ENCODE results near the gene DFFB.

DFFB gene

GRCh38 chr1:3876716-3877115 is 19.4 kb downstream of the DFFB start:
- DNase-seq = no peak

DNA sequence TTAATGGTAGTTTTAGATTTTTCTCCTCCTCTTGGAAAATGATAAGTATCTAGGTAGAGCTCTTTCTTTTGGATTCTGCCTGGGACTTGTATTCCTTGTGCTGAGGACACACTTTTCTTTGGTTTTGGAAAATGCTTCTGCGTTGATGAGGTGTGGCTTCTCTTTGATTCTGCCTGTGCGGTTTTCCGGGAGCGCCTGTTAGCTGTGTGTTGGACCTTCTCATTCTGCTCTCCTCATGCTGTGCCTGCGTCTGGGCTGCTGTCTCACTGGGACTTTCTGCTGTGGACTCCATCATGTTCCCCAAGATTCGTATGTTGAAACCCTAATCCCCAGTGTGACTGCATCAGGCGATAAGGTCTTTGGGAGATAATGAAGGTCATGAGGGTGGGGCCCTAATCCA is 21.8 kb downstream of the DFFB start:
- no peak for DNase-seq

- no peak for DNase-seq
Measured at GRCh38 chr1:3879787-3880428, 22.6 kb downstream of the DFFB start.

DNA sequence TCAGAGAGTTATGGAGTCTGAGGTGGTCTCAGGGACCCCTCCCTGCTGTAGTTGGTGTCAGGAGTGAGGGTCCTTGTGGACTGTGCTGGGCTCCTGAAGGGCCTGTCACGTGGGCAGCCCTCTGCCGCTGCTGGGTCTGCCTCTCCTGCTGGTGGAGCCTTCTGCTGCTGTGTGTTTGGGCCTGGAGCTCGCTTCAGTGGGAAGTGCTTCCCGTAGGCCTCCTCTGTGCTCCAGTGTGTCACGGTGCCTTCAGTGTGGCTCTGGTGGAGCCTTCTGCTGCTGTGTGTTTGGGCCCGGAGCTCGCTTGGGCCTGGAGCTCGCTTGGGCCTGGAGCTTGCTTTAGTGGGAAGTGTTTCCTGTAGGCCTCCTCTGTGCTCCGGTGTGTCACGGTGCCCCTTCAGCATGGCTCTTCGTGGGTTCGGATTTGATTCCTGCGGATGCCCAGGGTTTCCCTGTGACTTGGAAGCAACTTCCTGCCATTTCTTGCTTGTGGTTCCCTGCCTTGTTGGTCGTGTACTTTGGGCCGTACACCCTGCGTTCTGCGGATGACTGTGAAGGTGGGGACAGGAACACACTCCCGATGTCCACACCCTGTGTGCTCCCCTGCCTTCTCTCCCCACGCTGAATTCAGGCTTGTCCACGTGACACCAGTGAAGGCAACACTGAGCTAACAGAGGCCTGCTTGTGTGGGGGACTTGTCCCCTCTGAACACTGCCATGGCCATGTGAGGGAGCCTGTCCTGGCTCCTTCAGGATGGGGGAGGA is 23.3 kb downstream of the DFFB start:
- DNase-seq = no peak

- DNase-seq = no peak
Measured at GRCh38 chr1:3881193-3881480, 23.9 kb downstream of the DFFB start.

DNA sequence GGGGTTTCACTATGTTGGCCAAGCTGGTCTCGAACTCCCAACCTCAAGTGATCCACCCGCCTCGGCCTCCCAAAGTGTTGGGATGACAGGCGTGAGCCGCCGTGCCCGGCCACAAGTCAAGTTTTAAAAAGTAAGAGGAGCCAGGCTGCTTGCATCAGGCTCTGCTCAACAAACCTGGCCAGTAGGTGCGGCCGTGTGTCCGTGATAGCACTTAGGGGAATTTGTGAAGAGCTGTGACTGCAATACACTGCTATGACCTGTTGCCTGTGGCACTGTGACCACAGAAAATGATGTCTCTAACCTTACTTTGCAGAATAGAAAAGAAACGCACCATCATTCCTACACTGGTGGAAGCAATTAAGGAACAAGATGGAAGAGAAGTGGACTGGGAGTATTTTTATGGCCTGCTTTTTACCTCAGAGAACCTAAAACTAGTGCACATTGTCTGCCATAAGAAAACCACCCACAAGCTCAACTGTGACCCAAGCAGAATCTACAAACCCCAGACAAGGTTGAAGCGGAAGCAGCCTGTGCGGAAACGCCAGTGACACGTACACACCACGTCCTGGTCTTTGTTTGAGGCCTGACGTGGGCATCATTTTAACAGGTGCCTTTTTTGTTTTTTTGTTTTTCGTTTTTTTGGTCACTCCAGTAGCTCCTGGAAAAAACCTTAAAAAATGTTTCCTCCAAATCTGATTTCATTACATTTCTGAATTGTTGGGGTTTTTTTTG is 26.1 kb downstream of the DFFB start:
- no peak for DNase-seq

DNA sequence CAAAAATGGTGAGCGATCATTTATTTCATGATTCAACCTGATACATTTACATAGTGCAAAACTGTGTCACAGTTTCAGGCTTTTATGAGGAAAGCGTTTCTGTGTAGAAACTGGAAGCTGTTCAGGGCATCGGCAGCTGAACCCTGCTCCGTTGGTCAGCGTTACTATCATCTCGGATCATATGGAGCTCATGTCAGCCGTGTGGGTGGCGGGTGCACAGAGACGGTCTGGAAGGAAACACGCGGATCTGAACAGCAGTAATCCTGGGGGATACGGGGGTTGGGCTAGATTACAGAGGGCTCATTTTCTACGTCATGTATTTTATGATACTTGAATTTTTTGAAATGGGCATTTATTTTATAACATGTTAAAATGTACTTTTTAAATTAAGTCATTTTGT is 27.7 kb downstream of the DFFB start:
- DNase-seq = no peak

GRCh38 chr1:3885611-3886010 is 28.3 kb downstream of the DFFB start:
- DNase-seq = no peak

GRCh38 chr1:3886106-3886670 is 28.9 kb downstream of the DFFB start:
- no peak for DNase-seq

DNA sequence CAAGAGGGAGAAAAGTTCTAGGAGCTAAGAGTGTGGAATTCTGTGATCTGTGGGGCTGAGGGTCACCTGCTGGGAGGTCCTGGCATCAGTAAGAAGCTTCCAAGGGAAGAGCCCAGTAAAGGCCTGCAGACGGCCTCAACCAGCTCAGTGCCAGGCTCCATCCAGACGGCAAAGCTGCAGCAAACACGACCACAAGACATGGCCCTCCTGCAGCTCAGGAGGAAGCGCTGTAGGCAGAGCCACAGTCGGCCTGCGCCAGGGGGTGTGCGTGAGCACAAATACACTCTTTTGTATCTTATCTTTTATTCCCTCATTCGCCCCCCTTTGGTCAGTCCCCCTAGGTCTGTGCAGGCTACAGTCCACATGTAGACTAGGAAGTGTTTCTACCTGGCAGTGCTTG is 29.4 kb downstream of the DFFB start:
- no peak for DNase-seq

- no peak for DNase-seq
Measured at GRCh38 chr1:3888301-3888700, 31.0 kb downstream of the DFFB start.

DNA sequence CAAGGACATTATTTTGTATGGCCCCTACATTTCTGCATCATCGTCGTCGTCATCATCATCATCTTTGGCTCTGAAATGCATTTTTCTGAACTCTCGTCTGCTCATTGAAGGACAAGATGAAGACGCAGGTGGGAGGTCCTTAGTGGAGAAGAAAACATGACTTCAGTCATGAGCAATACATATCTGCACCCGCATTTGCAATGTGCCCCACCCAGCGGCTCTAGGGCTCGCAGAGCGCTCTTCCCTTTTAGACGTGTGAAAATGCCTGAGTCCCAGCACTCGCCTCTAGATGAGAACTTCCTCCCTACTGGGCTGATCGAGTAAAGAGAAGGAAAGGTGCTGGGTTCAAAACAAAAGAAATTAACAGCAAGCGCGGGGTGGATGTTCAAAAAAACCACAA is 32.7 kb downstream of the DFFB start:
- DNase-seq = no peak

DNA sequence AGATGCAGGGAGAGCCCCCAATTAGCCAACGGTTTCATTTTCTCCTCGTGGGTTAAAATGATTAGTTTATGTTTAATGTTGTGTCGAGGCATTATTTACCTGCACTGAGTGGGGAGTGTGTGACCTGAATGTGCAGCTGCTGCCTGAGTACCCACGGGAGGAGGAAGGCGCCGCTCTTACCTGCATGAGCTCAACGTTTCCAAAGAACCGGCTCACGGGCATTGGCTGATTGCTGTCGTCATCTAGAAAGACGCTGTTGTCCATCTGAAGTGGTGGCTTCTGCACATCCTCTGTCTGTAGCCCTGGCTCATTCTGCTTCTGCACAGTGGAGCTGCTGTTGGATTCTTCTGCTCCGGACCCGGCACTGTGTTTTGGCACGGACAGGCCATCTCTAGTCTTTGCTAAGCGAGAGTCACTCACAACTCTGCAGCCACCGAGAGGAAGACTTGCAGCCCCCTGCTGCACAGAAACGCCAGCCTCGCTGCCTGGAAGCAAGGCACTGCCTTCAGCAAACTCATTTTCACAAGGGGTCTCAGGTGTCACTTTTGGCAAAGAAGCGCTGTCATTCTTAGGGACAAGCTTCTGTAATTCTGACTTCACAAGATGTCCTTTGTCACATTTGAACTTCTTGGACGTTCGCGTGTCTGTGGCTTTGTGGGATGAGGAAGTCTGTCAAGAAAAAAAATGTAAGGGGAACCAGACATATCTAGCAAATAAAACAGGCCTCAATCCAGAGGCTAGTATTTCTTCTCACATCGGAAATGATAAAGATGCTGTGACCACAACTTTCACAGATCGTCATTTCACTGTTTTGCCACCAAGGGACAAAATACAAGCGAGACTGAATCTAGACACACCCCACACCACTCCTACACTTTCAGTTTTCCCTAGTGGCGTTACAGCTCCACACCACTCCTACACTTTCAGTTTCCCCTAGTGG is 33.4 kb downstream of the DFFB start:
- no peak for DNase-seq

DNA sequence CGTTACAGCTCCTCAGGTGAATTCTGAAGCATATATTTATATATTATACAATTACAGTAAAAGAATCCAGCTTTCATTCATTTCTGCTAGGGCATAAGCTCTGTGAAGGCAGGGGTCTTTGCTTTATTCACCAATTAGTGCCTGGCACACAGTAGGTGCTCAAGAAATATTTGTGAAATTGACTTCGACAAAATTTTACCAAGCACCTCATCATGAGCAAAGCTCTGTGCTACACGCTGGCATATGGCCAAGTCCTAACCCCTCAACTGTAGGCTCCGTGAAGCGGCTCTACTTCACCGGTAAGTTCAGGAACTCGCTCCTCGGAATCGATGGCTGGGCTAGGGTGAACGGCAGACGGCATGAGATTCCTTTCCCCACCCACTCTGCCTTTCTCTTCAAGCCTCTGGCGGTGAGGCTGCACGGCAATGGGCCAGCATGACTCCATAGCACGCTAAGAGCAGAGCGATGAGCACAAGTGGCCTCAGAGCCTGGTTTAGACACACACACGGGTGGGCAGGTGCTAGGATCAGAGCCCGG is 34.1 kb downstream of the DFFB start:
- DNase-seq = no peak

- DNase-seq = no peak
Measured at GRCh38 chr1:3892748-3893147, 35.5 kb downstream of the DFFB start.

DNA sequence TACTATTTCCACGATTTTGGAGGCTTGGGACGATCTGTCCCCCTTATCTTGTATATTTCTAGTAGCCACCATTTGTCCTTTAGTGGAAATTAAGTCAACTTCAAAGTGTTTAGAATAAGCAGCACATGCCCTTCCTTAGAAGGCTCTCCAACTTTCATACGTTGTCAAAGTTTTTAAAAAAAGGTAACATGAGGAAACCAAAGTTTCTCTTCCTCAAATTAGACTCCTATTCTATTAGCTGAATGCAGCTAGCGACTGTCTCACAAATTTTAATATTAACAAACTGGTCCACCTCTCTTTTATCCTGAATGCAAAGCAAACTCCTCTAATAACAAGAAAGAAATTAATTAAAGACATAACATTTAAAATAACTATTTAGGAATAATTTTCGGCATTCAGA is 35.9 kb downstream of the DFFB start:
- no peak for DNase-seq

- no peak for DNase-seq
Measured at GRCh38 chr1:3894626-3895278, 37.5 kb downstream of the DFFB start.

DNA sequence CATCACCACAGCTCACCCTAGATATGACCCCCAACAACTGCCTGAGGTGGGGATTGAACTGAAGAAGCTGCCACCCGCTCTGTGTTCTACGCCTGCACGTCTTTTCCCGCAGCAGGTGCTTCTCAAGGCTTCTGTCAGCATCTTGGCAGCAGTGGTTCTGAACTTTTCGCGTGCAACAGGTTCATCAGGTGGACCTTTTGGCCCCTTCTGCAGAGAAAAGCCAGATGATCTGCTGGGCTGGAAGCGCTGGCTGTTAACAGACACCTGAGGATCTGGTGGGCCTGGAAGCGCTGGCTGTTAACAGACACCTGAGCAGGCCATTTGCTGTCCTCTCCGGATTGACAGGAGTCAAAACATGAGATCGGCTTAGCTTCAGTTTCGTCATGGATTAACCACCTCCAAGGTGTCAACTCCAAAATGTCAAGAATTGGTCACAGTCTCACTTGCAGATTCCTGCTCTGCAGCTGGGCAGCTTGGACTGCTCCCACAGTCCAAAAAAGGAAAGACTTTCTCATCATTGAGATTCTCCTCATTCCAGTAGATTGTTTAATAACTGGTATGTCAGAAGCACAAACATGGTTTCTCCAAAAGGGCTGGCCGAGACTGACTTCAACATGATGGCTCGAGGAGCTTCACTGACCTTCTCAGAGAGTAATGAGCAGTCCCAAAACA is 38.1 kb downstream of the DFFB start:
- DNase-seq = no peak

- DNase-seq = no peak
Measured at GRCh38 chr1:3895951-3896325, 38.7 kb downstream of the DFFB start.

DNA sequence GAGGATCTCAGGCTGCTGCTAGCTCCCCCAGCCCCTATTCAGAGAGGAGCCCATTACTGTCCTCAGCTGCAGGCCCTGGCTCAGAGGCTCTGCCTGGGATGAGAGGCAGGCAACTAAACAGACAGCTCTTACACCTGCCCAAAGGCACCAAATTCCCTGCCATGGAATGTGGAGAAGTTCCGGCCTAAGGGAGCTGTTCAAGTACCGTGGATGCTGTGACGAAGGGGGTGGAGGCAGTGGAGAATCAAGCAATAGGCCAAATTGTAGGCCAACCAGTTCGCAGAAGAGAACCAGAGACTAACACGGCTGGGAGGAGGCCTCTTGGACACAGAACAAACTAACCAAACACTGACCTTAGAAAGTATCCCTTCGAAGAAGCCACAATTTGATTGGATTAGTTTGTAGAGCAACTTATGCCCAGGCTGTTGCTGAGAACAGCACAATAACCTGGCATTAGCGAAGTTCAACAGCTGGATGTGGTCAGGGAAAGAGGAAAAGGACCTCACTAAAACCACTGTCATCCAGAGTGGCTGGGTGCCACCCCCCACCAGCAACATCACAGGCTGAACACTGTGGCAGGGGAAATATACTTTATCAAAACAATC is 39.2 kb downstream of the DFFB start:
- DNase-seq = no peak

DNA sequence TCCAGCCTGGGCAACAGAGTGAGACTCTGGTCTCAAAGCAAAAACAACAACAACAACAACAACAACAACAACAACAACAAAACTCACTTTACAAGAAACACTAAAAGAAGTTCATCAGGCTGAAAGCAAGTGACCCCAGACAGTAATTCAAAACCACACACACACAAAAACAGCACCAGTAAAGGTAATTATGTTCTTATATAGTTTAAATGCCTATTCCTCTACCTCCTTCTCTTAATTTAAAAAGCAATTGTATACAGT is 41.1 kb downstream of the DFFB start:
- no peak for DNase-seq

Data from NCI-H69 (cell line).